Activated CD4-positive, alpha-beta T cell treated with anti-CD3 and anti-CD28 coated beads, Interleukin-10, Interleukin-2, amounts not matched to agents 100 ng/mL and 50 ng/mL, durations not matched to agents 16 hours and 8 hours (primary cell): ENCODE data around the gene PRX.
"Not testable (repeated sequence)": the region's sequence is repeated elsewhere in the genome, so short reads cannot be mapped to it uniquely, and the experiment has no call there.

Experiments
- DNase-seq: peaks from one replicate; pipeline ENCODE4 v3.0.0-alpha.2; 2020

Gene PRX

DNA sequence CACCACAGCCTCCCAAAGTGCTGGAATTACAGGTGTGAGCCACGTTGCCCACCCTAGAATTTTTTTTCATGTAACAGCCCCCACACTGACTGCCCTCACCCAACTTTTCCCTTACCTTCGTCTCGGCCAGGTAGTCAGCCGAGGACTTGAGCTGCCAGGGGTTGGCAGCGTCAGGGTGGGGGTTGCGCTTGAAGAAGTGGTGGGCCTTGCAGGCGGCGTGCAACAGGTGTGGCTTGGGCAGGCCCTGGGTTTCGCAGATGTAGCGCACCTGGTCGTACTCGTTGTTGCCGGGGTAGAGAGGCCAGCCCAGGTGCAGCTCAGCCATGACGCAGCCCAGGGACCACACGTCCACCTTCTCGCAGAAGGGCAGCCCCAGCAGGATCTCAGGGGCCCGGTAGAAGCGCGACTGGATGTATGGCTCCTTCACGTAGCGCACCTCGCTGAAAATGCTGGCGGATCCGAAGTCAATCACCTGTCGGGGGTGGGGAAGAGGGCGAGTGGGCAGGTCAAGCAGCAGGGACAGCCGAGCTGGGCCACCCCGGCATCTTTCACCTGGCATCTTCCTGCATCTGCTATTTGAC, 29.4 kb downstream of the PRX start:
- no peak for DNase-seq

- no peak for DNase-seq
Measured at GRCh38 chr19:40381321-40381720, 31.9 kb downstream of the PRX start.

- DNase-seq, result no peak
Measured at GRCh38 chr19:40380199-40381037, 32.8 kb downstream of the PRX start.

DNA sequence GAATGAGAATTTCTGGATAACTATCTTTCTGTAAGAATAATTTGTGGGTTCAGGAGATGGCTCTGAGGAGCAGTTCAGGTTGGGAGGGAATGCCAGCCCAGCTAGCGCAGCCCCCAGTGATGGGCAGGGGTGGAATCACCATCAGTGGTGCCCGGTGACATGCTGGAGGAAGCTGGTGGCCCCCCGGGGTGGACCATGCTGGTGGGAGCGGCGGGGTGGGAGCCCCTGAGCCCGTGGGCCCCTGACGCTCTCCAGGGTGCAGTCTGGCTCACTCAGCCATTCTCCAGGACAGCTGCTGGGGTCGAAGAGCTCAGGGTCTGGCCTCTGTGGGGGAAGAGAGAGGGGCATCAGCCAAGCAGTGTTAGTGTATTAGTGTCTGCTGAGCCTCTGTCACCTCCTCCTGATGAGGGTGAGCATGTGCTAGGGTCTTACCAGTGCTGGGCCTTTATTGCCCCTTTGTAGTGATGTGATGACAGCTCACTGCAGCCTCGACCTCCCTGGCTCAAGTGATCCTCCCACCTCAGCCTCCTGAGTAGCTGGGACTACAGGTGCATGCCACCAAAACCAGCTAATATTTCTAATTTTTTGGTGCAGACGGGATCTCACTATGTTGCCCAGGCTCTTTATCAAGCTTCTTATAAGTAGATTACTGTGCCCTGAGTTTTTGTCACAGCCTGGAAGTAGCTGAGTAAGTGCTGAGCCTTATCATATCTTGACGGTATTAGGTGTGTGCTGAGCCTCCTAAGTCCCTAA, 33.6 kb downstream of the PRX start:
- DNase-seq, result no peak

DNA sequence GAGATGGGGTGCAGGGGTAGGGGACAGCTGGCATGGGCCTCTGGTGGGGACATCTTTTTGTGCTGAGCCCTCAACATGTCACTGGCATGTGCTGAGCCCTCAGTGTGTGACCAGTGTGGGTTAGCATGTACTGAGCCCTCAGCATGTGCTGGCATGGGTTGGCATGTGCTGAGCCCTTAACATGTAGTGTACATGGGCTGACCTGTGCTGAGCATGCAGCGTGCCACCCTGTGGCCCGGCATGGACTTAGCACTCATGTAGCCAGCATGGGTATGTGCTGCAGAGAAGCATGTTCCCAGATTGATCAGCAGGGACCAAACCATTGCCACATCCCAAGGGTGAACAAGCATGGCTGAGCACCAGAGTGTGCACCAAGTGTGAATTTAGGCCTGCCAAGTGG, 34.7 kb downstream of the PRX start:
- no peak for DNase-seq

- DNase-seq, result no peak
Measured at GRCh38 chr19:40377876-40378385, 35.2 kb downstream of the PRX start.

GRCh38 chr19:40376286-40376862, 36.8 kb downstream of the PRX start:
- DNase-seq, result no peak

DNA sequence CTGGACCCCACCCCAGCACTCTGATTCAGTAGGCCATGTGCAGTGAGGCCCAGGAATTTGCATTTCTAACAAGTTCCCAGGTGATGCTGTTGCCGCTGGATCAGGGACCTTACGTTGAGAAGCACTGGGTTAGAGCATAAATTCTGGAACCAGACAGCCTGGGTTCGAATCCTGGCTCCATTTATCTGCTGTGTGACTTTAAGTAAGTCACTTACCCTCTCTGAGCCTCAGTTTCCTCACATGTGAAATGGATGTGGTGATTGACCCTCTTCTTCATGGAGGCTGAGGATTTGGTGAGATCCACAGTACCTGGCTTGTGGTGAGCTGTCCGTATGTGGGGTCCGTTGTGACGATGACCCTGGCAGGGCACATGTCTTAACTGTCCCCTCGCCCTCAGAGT, 39.1 kb downstream of the PRX start:
- DNase-seq, result no peak

- DNase-seq, result no peak
Measured at GRCh38 chr19:40371802-40372122, 41.4 kb downstream of the PRX start.

DNA sequence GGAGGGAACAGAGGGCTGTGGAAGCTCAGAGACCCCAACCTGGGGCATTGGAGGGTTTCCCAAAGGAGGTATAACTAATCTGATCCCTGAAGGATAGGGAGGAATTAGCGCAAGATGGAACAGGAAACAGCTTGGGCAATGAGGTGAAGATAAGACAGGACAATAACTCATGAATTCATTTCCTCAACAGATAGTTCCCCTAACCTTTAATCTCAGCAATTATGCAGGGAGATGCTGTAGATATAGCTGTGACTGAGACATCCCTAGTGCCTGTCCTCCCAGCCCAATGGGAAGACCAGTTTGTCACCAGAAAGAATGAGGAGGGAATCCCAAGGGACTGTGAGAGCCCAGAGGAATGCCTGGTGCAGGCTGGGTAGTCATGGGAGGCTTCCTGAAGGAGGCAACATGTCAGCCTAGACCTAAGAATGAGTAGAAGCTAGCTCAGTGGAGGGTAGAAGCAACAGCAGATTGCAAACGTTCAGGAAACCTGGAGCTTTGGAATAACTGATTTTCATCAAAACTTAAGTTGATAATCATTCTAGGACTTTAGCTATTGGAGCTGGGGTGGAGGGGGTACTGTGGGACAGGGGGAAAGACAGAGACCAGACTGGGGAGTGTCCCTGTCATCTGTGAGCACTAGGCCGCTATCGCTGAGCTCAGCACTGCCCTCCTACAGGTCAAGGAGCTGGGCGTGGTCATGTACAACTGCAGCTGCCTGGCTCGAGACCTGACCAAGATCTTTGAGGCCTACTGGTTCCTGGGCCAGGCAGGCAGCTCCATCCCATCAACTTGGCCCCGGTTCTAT, 42.0 kb downstream of the PRX start:
- DNase-seq, result no peak

GRCh38 chr19:40370253-40370652, 42.9 kb downstream of the PRX start:
- DNase-seq, result not testable (repeated sequence)

- no peak for DNase-seq
Measured at GRCh38 chr19:40369797-40370196, 43.4 kb downstream of the PRX start.

GRCh38 chr19:40367577-40368434, 45.4 kb downstream of the PRX start:
- DNase-seq, result no peak

GRCh38 chr19:40366697-40367561, 46.2 kb downstream of the PRX start:
- no peak for DNase-seq

DNA sequence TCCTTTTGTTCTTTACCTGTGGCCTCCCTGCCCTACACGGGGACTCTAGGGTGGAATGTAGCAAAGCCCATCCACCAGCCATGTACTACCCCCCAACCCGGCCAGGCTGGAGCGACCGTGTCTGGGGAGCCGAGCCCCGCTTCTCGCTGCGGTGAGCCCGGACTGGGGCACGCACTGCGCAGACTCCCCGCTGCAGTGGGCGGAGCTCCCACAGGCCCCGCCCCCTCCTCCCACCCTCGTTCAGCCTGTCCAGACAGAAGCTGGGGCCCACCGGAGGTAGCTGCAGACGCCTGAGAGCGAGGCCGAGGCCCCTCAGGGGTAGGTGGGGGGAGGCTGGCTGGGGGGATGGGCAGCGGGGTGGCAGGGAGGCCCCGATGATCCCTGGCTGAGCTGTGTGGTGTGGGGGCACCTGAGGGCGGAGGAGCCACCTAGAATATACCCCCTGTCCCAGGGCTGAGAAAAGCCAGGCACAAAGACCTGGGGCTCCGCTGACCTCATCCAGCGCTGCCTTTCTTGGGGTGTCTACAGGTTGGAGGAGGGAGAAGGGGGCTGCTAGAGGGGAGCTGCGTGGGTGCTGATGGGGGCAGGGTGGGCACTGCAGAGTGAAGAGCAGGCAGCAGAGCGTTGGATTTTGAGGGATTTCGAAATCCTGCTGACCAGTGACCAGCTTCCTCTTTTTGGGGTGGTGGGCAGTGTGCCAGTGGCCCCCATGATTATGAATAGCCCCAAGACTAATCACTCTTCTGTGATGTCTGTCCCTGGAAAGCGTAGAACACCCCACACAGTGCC, 47.4 kb downstream of the PRX start:
- peak; percentile 69 for DNase-seq

GRCh38 chr19:40365010-40365409, 48.2 kb downstream of the PRX start:
- no peak for DNase-seq

- peak; percentile 14 for DNase-seq
Measured at GRCh38 chr19:40363069-40363468, 50.1 kb downstream of the PRX start.

GRCh38 chr19:40362160-40362559, 51.0 kb downstream of the PRX start:
- DNase-seq, result no peak

GRCh38 chr19:40360708-40361241, 52.4 kb downstream of the PRX start:
- no peak for DNase-seq
